GM23338 (cell line): ENCODE measurements around the gene RBP3.

Experiments used
- CTCF ChIP-seq, 2 experiments: fragments of 200-600 bp in 1 of 2; sonication (generic) in 1 of 2; conservative IDR thresholded peaks; 2 replicates each; pipeline versions ENCODE4 v1.5.1 to v1.6.1; 2016 to 2017; ENCODE audit warnings: antibody characterized with exemption in 2 of 2, low read depth in 2 of 2, mild to moderate bottlenecking in 2 of 2, moderate library complexity in 1 of 2
- EZH2phosphoT487 ChIP-seq: fragments of 200-600 bp; sonication (generic); IDR thresholded peaks from one replicate; pipeline ENCODE4 v1.8.1; 2018; ENCODE audit warnings: antibody characterized with exemption; ENCODE audit not compliant: unreplicated experiment
- JUNB ChIP-seq: IDR thresholded peaks from one replicate; pipeline ENCODE4 v1.6.1; 2016; ENCODE audit warnings: antibody characterized with exemption; ENCODE audit not compliant: unreplicated experiment
- NANOG ChIP-seq: IDR thresholded peaks from 2 replicates; pipeline ENCODE4 v1.6.1; 2016; ENCODE audit warnings: antibody characterized with exemption, borderline replicate concordance
- REST ChIP-seq: IDR thresholded peaks from one replicate; pipeline ENCODE4 v1.6.1; 2018; ENCODE audit warnings: antibody characterized with exemption; ENCODE audit not compliant: unreplicated experiment
- ZNF331 ChIP-seq: fragments of 250-450 bp; sonication (Bioruptor Pico); IDR thresholded peaks from 2 replicates; pipeline ENCODE4 v1.5.0; 2020; ENCODE audit warnings: low read depth, mild to moderate bottlenecking, moderate library complexity

- TF ChIP-seq EZH2phosphoT487 (no peak), ZNF331 (CRISPR knock-in tag) (no peak), REST (no peak), JUNB (no peak), CTCF (conservative IDR thresholded peaks at IDR 0.05; ENCODE audit: low read depth in 2 of 2) (no peak), NANOG (no peak)
Observed at GRCh38 chr10:47330366-47330765, 17.8 kb upstream of the RBP3 start.
